CD4-positive, alpha-beta T cell treated with Interleukin-2 at 100 ng/mL for 4 hours (primary cell): ENCODE measurements around the gene AKR1A1.
A peak's percentile ranks its signal among the peaks of the same experiment; 100 is the strongest.
"Not testable (repeated sequence)": the region's sequence is repeated elsewhere in the genome, so short reads cannot be mapped to it uniquely, and the experiment has no call there.

ENCODE experiments used
- DNase-seq: peaks from one replicate; pipeline ENCODE4 v3.0.0-alpha.2; 2020; ENCODE audit warnings: low spot score

AKR1A1 gene

GRCh38 chr1:45523516-45523915 is 27.1 kb upstream of the AKR1A1 start:
- not testable (repeated sequence) for DNase-seq

DNA sequence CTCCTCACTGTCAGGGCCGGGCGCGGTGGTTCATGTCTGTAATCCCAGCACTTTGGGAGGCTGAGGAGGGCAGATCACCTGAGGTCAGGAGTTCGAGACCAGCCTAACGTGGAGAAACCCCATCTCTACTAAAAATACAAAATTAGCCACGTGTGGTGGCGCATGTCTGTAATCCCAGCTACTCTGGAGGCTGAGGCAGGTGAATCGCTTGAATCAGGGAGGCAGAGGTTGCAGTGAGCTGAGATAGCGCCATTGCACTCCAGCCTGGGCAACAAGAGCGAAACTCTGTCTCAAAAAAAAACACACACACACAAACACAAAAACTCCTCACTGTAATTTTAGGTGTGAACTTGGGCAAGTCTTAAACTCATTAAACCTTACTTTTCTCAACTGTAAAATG is 26.7 kb upstream of the AKR1A1 start:
- not testable (repeated sequence) for DNase-seq

DNA sequence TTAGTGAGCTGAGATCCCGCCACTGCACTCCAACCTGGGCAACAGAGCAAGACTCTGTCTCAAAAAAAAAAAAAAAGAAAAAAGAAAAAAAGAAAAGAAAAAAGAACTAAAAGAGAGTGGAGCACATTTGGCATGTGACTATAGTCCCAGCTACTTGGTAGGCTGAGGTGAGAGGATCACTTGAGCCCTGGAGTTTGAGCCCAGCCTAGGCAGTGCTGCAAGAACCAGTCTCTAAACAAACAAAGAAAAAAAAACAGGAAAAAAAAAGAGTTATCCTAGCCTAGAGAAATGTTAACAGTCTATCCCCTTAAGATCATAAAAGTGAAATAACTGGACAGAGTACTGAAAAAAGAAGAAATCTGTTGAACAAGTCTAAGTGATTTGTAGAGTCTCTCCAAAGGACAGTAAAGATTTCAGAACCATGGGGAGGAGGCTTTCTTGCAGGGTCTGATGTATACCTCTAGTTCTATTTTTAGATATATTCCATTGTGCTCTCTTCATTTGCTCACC is 24.4 kb upstream of the AKR1A1 start:
- DNase-seq = no peak

GRCh38 chr1:45530632-45531135 is 19.9 kb upstream of the AKR1A1 start:
- no peak for DNase-seq

DNA sequence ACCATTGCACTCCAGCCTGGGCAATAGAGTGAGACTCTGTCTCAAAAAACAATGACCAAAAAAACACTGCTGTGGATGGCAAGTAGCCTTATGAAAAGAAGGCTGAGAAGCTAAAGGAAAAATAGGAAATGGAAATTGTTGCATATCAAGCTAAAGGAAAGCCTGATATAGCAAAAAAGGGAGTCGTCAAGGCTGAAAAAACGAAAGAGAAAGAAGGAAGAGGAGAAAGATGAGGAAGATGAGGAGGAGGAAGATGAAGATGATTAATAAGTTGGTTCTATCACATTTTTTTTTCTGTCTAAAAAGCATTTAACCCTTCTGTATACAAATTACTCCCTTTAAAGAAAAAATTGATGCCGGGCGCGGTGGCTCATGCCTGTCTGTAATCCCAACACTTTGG is 18.8 kb upstream of the AKR1A1 start:
- DNase-seq = no peak

DNA sequence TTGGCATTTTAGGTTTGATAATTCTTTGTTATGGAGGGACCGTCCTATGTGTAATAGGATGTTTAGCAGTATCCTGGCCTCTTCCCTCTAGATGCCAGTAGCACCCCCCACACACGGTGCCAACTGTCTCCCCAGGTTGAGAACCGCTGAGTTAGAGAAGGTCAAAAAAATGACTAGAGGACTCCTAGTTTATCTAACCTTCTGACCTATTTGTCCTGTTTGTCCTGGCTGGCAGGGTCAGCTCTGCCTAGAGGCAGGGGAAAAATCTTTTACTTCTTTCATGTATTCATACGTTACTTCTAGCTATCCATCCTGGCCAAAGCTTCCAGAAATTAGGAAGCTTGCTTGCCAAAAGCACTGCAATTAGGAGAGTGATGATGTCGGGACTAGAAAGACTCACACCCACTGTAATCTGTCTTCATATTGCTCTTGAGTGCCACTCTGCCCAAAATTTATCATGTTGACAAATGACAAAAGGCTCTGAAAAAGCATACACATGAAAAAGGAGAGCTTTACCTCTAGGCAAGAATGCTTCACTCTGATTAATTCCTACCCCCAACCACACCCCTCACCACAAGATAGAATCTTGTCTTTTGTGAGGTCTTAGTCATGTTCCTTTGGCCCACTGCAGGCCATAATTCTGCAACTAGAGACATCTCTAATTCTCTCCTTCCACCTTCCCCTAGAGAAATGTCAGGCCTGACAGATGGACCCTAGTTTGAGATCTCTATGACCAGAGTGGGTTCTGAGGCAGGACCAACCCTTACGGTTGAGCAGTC is 14.4 kb upstream of the AKR1A1 start:
- no peak for DNase-seq

GRCh38 chr1:45536886-45537285 is 13.7 kb upstream of the AKR1A1 start:
- no peak for DNase-seq

DNA sequence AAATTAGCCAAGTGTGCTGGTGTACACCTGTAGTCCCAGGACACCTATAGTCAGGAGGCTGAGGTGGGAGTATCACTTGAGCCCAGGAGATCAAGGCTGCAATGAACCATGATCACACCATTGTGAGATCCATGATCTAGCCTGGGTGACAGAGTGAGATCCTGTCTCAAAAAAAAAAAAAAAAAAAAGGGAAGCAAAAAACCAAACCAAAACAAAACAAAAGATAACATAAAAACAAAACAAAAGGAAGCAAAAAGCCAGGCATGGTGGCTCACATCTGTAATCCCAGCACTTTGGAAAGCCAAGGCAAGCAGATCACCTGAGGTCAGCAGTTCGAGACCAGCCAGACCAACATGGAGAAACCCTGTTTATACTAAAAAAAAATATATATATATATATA is 9.4 kb upstream of the AKR1A1 start:
- DNase-seq = no peak

DNA sequence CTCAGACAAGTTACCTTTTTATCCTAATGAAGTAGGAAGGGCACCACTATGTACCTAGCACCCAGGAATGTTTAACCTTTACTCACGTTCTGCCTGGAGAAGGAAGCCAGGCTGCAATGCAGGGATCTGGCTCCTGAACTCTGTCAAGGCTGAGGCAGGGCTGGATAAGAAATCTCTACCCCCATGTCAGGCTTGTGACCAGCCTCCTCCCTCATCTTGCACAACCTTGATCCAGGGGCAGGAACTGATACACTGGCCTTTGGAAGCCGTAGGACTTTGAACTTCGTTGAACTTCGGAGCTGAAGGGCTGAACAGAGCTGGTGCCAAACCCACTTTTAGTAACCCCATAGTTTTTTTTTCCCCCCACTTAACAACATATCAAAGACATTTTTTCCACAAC is 8.0 kb upstream of the AKR1A1 start:
- no peak for DNase-seq

DNA sequence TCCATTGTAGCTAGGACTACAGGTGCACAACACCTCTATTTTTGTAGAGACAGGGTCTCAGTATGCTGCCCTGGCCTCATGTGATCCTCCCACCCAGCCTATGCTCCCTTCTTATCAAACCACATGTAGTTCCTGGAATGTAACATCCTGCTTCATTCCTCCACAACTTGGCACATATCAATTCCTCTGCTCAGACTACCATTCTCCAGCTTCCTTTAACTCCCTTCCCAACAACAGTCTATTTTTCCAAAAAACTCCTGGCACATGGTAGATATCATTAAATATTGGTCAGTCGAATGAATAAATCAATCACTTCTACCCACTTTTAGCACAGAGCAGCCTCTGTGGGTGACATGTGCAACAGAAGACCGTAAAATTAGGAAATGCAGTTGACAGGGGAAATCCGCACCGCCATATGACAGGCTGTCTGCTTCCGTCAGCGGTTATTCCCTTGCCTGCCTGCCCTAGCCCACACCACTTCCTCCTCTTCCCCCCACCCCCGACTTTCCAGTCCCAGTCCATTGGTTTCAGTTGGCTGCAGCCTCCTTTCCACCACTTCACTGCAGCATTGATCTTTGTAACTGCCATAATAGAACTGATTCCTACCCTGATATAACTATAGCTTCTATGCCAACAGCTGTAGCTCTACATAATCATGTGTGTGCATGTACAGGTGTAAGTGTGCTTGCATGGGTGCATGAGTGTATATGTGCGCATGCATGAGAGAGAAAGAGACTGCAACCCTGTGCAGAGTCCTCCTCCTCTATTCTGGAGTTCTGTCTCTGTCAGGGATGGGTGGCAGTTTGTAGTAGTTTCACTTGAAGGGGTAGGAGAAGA is 6.8 kb upstream of the AKR1A1 start:
- peak; percentile 66 for DNase-seq

- DNase-seq = no peak
Observed at GRCh38 chr1:45544530-45544929, 6.1 kb upstream of the AKR1A1 start.

- no peak for DNase-seq
Observed at GRCh38 chr1:45545019-45545493, 5.6 kb upstream of the AKR1A1 start.

- DNase-seq = no peak
Observed at GRCh38 chr1:45545553-45546310, 4.9 kb upstream of the AKR1A1 start.

- DNase-seq = no peak
Observed at GRCh38 chr1:45551684-45552083, 1.1 kb downstream of the AKR1A1 start.

- peak; percentile 14 for DNase-seq
Observed at GRCh38 chr1:45552331-45552730, 1.7 kb downstream of the AKR1A1 start.

DNA sequence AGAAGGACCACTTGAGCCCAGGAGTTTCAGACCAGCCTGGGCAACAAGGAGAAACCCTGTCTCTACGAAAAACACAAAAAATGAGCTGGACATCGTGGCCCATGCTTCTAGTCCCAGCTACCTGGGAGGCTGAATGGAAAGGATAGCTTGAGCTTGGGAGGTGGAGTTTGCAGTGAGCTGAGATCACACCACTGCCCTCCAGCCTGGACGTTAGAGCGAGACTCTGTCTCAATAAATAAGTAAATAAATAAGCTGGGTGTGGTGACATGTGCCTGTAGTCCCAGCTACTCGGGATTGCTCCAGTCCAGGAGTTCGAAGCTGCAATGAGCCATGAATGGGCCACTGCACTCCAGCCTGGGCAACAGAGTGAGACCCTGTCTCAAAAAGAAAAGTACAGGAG is 3.6 kb downstream of the AKR1A1 start:
- DNase-seq = no peak

DNA sequence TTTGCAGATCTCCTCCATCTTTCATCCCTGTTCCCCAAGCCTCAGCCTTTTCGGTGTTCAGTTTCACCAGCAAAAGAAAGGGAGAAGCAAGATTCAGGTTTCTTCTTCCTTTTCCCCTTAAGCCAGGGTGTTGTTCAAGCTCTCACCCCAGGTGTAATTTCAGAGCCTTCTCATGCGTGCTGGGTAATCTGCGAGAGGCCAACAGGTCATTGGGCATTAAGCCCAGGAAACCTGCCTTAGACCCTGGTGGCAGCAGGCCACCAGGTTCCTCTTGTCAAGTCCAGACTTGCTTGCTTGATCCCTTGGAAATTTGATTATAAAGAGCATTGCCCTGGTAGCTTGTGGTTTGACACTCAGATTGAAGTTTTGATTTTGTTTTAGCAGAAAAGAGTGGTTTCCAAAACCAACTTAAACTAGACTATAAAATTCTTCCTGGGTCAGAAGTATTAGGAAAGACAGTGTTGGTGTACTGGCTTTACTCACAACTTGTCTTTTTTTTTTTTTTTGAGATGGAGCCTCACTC is 6.9 kb downstream of the AKR1A1 start:
- no peak for DNase-seq

GRCh38 chr1:45563843-45564242 is 13.2 kb downstream of the AKR1A1 start:
- DNase-seq = no peak

- no peak for DNase-seq
Observed at GRCh38 chr1:45566722-45567121, 16.1 kb downstream of the AKR1A1 start.

DNA sequence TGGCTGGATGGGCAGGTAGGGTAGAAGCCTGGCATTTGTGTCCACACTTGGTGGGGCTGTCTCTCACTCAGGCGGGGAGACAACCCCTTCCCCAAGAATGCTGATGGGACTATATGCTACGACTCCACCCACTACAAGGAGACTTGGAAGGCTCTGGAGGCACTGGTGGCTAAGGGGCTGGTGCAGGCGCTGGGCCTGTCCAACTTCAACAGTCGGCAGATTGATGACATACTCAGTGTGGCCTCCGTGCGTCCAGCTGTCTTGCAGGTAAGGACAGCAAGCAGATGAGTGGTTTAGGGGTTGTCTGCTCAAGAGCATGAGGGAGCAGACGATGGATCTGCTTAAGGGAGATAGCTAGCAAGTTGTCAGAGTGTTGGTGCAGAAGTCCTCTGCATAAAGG is 17.3 kb downstream of the AKR1A1 start:
- DNase-seq = no peak

DNA sequence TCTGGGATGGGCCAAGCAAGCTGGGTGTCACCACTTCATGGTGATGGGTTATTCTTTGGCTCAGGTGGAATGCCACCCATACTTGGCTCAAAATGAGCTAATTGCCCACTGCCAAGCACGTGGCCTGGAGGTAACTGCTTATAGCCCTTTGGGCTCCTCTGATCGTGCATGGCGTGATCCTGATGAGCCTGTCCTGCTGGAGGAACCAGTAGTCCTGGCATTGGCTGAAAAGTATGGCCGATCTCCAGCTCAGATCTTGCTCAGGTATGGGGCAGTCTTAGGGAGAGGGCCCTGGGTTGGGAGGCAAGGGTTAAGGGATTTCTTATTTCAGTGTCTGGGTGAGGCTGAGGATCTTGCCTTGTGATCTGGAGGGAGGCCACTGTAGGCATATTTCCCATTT is 17.8 kb downstream of the AKR1A1 start:
- DNase-seq = no peak

DNA sequence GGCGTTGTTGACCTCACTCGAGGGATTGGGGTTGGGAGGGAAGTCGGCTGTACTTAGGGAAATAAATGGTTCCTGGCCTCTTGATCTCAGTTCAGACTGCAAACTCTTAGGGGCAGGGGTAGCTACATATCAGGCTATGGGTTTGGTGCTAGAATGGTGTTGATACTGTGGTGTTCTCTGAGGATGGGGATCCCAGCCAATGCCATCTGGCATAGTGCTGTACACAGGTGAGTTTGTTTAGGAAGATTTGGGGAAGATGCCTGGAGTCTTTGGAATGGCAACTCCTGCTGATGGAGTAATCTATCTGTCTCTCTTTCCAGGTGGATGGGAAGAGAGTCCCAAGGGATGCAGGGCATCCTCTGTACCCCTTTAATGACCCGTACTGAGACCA is 18.9 kb downstream of the AKR1A1 start:
- no peak for DNase-seq
